ENCODE results near the gene ATXN1.

DNA sequence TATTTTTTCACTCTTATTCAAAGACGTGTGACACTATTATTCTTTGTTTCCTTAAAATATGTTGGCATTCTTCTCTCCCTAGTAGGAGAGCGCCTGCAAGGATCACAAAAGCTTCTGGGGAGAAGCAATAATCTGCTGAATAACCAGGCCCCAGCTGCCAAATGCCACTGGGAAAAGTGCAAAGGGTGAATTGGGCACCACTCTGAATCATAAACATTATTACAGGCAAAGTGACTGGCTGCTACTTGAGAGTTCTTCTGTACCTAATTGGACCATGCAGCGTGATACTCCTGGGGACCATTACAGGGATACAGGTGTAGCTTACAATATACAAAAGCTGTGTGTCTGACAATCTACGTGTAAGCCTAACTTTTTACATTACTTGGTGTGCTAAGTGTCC is 152.8 kb downstream of the ATXN1 start:
- TF ChIP-seq, protein P1, sequence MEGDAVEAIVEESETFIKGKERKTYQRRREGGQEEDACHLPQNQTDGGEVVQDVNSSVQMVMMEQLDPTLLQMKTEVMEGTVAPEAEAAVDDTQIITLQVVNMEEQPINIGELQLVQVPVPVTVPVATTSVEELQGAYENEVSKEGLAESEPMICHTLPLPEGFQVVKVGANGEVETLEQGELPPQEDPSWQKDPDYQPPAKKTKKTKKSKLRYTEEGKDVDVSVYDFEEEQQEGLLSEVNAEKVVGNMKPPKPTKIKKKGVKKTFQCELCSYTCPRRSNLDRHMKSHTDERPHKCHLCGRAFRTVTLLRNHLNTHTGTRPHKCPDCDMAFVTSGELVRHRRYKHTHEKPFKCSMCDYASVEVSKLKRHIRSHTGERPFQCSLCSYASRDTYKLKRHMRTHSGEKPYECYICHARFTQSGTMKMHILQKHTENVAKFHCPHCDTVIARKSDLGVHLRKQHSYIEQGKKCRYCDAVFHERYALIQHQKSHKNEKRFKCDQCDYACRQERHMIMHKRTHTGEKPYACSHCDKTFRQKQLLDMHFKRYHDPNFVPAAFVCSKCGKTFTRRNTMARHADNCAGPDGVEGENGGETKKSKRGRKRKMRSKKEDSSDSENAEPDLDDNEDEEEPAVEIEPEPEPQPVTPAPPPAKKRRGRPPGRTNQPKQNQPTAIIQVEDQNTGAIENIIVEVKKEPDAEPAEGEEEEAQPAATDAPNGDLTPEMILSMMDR (IDR thresholded peaks at IDR 0.05; ENCODE audit: insufficient read depth, low read length, poor library complexity, severe bottlenecking), result no peak
- no peak for TF ChIP-seq EZH2phosphoT487 (conservative IDR thresholded peaks at IDR 0.05; ENCODE audit: low read length)
